ENCODE measurements around the gene FRMPD4. TPM values are rescaled to one million over a fixed set of nuclear protein-coding genes. Genes with fewer than 3 reads are reported as not detected.

FRMPD4 gene
- total and polyA plus RNA-seq, 2 donors (not counting 1 experiment from before 2014, with no cell fraction given), result 0.50 to 1.5 TPM

- no peak overlapping the region for H3K4me3 ChIP-seq (replicated peaks in 1 of 4; ENCODE audit: control extremely low read depth in 1 of 4, insufficient read depth in 1 of 4, low read depth in 3 of 4, low read length in 4 of 4)
- no peaks in the 10 kb centered on the region for H3K27me3 ChIP-seq (ENCODE audit: control insufficient read depth, insufficient read depth, low read length)
- no peak for DNase-seq (ENCODE audit: low read depth in 2 of 2)
- H3K27ac ChIP-seq (ENCODE audit: insufficient read depth, low read length), result no peak overlapping the region
- H2AFZ ChIP-seq (ENCODE audit: low read length), result no peak overlapping the region
- H3K36me3 ChIP-seq (ENCODE audit: control insufficient read depth, insufficient read depth, low read length), result no peaks in the 10 kb centered on the region
- H3K4me2 ChIP-seq (ENCODE audit: extremely low read depth, insufficient read depth, low read length), result no peak overlapping the region
- H3K79me2 ChIP-seq (ENCODE audit: control insufficient read depth, insufficient read depth, low read length), result no peaks in the 10 kb centered on the region
- H4K20me1 ChIP-seq (ENCODE audit: control insufficient read depth, extremely low read depth, insufficient read depth, low read length), result peaks cover 1% of the 10 kb centered on the region
- no peaks in the 10 kb centered on the region for H3K4me1 ChIP-seq (ENCODE audit: control insufficient read depth, extremely low read depth, insufficient read depth, low read length)
- no peak for TF ChIP-seq EZH2 (IDR thresholded peaks at IDR 0.05; ENCODE audit: low read length, missing control alignments)
- H3K9ac ChIP-seq (ENCODE audit: insufficient read depth, low read length), result no peak overlapping the region
- no peaks in the 10 kb centered on the region for H3K9me3 ChIP-seq (ENCODE audit: control insufficient read depth, insufficient read depth, low read depth, low read length)
Observed at GRCh38 chrX:12582649-12583048, 444.4 kb downstream of the FRMPD4 start.

GRCh38 chrX:12583543-12583942 is 445.3 kb downstream of the FRMPD4 start:
- H3K4me3 ChIP-seq (replicated peaks in 1 of 4; ENCODE audit: control extremely low read depth in 1 of 4, insufficient read depth in 1 of 4, low read depth in 3 of 4, low read length in 4 of 4), result no peak overlapping the region
- no peak overlapping the region for H3K4me2 ChIP-seq (ENCODE audit: extremely low read depth, insufficient read depth, low read length)

GRCh38 chrX:12595720-12596119 is 457.4 kb downstream of the FRMPD4 start:
- H3K79me2 ChIP-seq (ENCODE audit: control insufficient read depth, insufficient read depth, low read length), result no peaks in the 10 kb centered on the region

More at GRCh38 chrX:12583543-12583942, 445.3 kb downstream of the FRMPD4 start:
- Histone ChIP-seq H3K9ac (ENCODE audit: insufficient read depth, low read length) (no peak overlapping the region), H3K9me3 (ENCODE audit: control insufficient read depth, insufficient read depth, low read depth, low read length) (no peaks in the 10 kb centered on the region), H3K4me1 (ENCODE audit: control insufficient read depth, extremely low read depth, insufficient read depth, low read length) (no peaks in the 10 kb centered on the region), H4K20me1 (ENCODE audit: control insufficient read depth, extremely low read depth, insufficient read depth, low read length) (peaks cover 1% of the 10 kb centered on the region), H3K27me3 (ENCODE audit: control insufficient read depth, insufficient read depth, low read length) (no peaks in the 10 kb centered on the region), H3K79me2 (ENCODE audit: control insufficient read depth, insufficient read depth, low read length) (no peaks in the 10 kb centered on the region), H3K36me3 (ENCODE audit: control insufficient read depth, insufficient read depth, low read length) (no peaks in the 10 kb centered on the region), H3K27ac (ENCODE audit: insufficient read depth, low read length) (no peak overlapping the region), H2AFZ (ENCODE audit: low read length) (no peak overlapping the region)
- no peak for DNase-seq (ENCODE audit: low read depth in 2 of 2)
- TF ChIP-seq EZH2 (IDR thresholded peaks at IDR 0.05; ENCODE audit: low read length, missing control alignments) (no peak), CTCF (conservative IDR thresholded peaks at IDR 0.05 in 1 of 2, IDR thresholded peaks at IDR 0.05 in 1 of 2; ENCODE audit: low read depth in 1 of 2, low read length in 2 of 2) (no peak)

More at GRCh38 chrX:12595720-12596119, 457.4 kb downstream of the FRMPD4 start:
- Histone ChIP-seq H3K4me3 (replicated peaks in 1 of 4; ENCODE audit: control extremely low read depth in 1 of 4, insufficient read depth in 1 of 4, low read depth in 3 of 4, low read length in 4 of 4) (no peak overlapping the region), H3K27me3 (ENCODE audit: control insufficient read depth, insufficient read depth, low read length) (no peaks in the 10 kb centered on the region), H3K36me3 (ENCODE audit: control insufficient read depth, insufficient read depth, low read length) (no peaks in the 10 kb centered on the region), H2AFZ (ENCODE audit: low read length) (no peak overlapping the region), H3K9me3 (ENCODE audit: control insufficient read depth, insufficient read depth, low read depth, low read length) (no peaks in the 10 kb centered on the region), H3K9ac (ENCODE audit: insufficient read depth, low read length) (no peak overlapping the region), H3K27ac (ENCODE audit: insufficient read depth, low read length) (no peak overlapping the region), H3K4me1 (ENCODE audit: control insufficient read depth, extremely low read depth, insufficient read depth, low read length) (no peaks in the 10 kb centered on the region), H3K4me2 (ENCODE audit: extremely low read depth, insufficient read depth, low read length) (no peak overlapping the region), H4K20me1 (ENCODE audit: control insufficient read depth, extremely low read depth, insufficient read depth, low read length) (no peaks in the 10 kb centered on the region)
- TF ChIP-seq EZH2 (IDR thresholded peaks at IDR 0.05; ENCODE audit: low read length, missing control alignments), result no peak
- TF ChIP-seq CTCF (conservative IDR thresholded peaks at IDR 0.05 in 1 of 2, IDR thresholded peaks at IDR 0.05 in 1 of 2; ENCODE audit: low read depth in 1 of 2, low read length in 2 of 2), result no peak
- DNase-seq (ENCODE audit: low read depth in 2 of 2), result no peak
